MCF 10A (cell line): Measurements from ENCODE around the gene NPC2. TPM values are rescaled to one million over a fixed set of nuclear protein-coding genes. Genes with fewer than 3 reads are reported as not detected.

Experiments
- BruUV-seq: library from RNA; stranded (reverse); fragments of 400-500 nt; replicated peaks from 2 replicates; lab custom pipeline; 2021; lab: Mats Ljungman, UMichigan
- CTCF ChIA-PET: fragments of 300-600 bp; sonication (Branson Sonifier 250); formaldehyde crosslinking; extraction: SDS; loops from one replicate; lab custom pipeline; 2021; ENCODE audit warnings: antibody characterized with exemption, inconsistent platforms; lab: Yijun Ruan, JAX
- POLR2A ChIA-PET: fragments of 300-600, 350-650 bp; sonication (Branson Sonifier 250); formaldehyde crosslinking; extraction: SDS; loops from one replicate; lab custom pipeline; 2020; ENCODE audit warnings: antibody characterized with exemption, inconsistent platforms; lab: Yijun Ruan, JAX
- DNase-seq: peaks from one replicate; pipeline ENCODE4 v3.0.0-alpha.2; 2018; ENCODE audit not compliant: unreplicated experiment
- H3K27ac Mint-ChIP-seq: one replicate; pipeline ENCODE4 v1.8.0; 2022; ENCODE audit warnings: mild to moderate bottlenecking, low read depth, mixed read lengths; ENCODE audit not compliant: unreplicated experiment
- H3K27me3 Mint-ChIP-seq: one replicate; pipeline ENCODE4 v1.8.0; 2022; ENCODE audit warnings: mixed read lengths; ENCODE audit not compliant: insufficient read depth, unreplicated experiment
- H3K36me3 Mint-ChIP-seq: one replicate; pipeline ENCODE4 v1.8.0; 2022; ENCODE audit warnings: mild to moderate bottlenecking, moderate library complexity, mixed read lengths; ENCODE audit not compliant: insufficient read depth, unreplicated experiment
- H3K4me1 Mint-ChIP-seq: one replicate; pipeline ENCODE4 v1.8.0; 2022; ENCODE audit warnings: mixed read lengths; ENCODE audit not compliant: insufficient read depth, unreplicated experiment
- H3K4me3 Mint-ChIP-seq: one replicate; pipeline ENCODE4 v1.8.0; 2022; ENCODE audit warnings: mild to moderate bottlenecking, moderate library complexity, mixed read lengths; ENCODE audit not compliant: unreplicated experiment
- H3K9me3 Mint-ChIP-seq: one replicate; pipeline ENCODE4 v1.8.0; 2022; ENCODE audit warnings: mixed read lengths; ENCODE audit not compliant: unreplicated experiment
- CTCF ChIP-seq: fragments of 200-600 bp; IDR thresholded peaks from one replicate; pipeline ENCODE4 v1.8.0; 2022; ENCODE audit warnings: antibody characterized with exemption, mild to moderate bottlenecking; ENCODE audit not compliant: unreplicated experiment
- intact Hi-C: fragments of 100-400 bp; cut with micrococcal nuclease; formaldehyde crosslinking; loops from 2 replicates; pipeline ENCODE4 v1.14.1; 2022
- total RNA-seq: library from RNA; stranded (reverse); gene quantifications from 2 replicates; pipeline ENCODE4 v1.2.3, GENCODE V29; 2022

NPC2 gene
- total RNA-seq, 1 experiment from 2014 or later: 128 TPM

GRCh38 chr14:74465335-74465734 lies 27.8 kb downstream of the NPC2 start:
- H3K4me1 Mint-ChIP-seq: no peaks in the 10 kb centered on the region
- POLR2A ChIA-PET: interaction anchor here (0.6 to 1.3 kb wide), 2 partner anchors 10 to 473 kb away, joined by 3 to 4 read pairs; no protein-coding TSS in a partner anchor
- CTCF ChIA-PET: interaction anchor here (1.9 kb wide), 1 partner anchor 9 kb away, joined by 8 read pairs; no protein-coding TSS in a partner anchor

DNA sequence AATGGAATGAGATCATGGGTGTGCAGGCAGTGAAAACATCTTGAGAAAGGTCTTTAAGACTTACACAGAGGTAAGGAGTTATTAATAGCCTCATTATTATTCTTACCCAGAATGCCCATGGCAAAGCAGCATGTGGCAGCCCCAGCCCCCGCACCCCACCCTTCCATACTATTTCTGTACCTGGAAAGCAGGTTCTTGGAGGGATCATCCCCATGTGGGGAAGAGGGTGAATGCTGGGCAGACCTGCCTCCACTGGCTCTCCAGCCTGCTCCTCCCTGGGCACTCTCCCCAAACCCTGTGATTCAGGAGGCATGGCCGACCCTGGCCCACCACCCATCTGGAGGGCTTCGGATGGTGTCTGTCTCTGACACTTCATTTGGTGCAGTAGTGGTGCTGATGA lies 28.3 kb downstream of the NPC2 start:
- no peak for TF ChIP-seq CTCF
- no peaks in the 10 kb centered on the region for H3K36me3 Mint-ChIP-seq
- ChIA-PET CTCF (interaction anchor here (1.2 kb wide), 1 partner anchor 11 kb away, joined by 3 read pairs; no protein-coding TSS in a partner anchor), POLR2A (interaction anchor here (0.6 to 1.3 kb wide), 2 partner anchors 9 to 473 kb away, joined by 3 to 4 read pairs; no protein-coding TSS in a partner anchor)
- intact Hi-C loops: no loop called here
- no TSS peak for BruUV-seq
- H3K27me3 Mint-ChIP-seq: peaks cover 14% of the 10 kb centered on the region
- H3K27ac Mint-ChIP-seq: no peak overlapping the region
- no peaks in the 10 kb centered on the region for H3K4me1 Mint-ChIP-seq
- no peaks in the 10 kb centered on the region for H3K9me3 Mint-ChIP-seq
- DNase-seq: no peak
- no peak overlapping the region for H3K4me3 Mint-ChIP-seq

More at GRCh38 chr14:74465335-74465734, 27.8 kb downstream of the NPC2 start:
- Mint-ChIP-seq H3K9me3 (no peaks in the 10 kb centered on the region), H3K27me3 (peaks cover 14% of the 10 kb centered on the region), H3K36me3 (no peaks in the 10 kb centered on the region), H3K4me3 (no peak overlapping the region), H3K27ac (no peak overlapping the region)
- BruUV-seq: no TSS peak
- DNase-seq: no peak
- TF ChIP-seq CTCF: no peak
- intact Hi-C loops: no loop called here

DNA sequence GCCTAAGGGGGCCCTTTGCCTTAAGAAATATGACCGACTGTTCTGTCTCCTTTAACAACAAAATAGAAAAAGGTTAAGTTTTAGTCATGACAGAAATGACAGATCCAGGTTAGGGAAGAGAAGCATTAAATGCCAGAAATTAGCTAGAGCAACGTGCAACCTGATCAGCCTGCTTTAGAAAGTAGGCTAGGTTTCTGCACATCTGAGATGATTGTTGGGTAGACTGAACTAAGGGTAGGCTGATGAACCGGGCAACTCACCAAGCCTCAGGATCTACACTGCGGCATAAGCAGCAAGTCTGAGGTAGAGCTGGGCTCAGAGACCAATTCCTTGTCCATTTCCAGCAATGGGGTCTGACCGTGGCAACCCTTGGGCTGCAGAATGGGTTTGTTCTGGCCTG lies 29.4 kb downstream of the NPC2 start:
- H3K9me3 Mint-ChIP-seq: no peaks in the 10 kb centered on the region
- H3K4me3 Mint-ChIP-seq: no peak overlapping the region
- BruUV-seq: no TSS peak
- POLR2A ChIA-PET: interaction anchor here (1.2 kb wide), 1 partner anchor 17 kb away, joined by 4 read pairs; no protein-coding TSS in a partner anchor
- no peak overlapping the region for H3K27ac Mint-ChIP-seq
- peaks cover 14% of the 10 kb centered on the region for H3K27me3 Mint-ChIP-seq
- no peak for TF ChIP-seq CTCF
- no peak for DNase-seq
- no peaks in the 10 kb centered on the region for H3K36me3 Mint-ChIP-seq
- CTCF ChIA-PET: interaction anchor here (0.6 to 1.2 kb wide), 2 partner anchors 12 to 359 kb away, joined by 3 read pairs; no protein-coding TSS in a partner anchor
- intact Hi-C loops: no loop called here
- no peaks in the 10 kb centered on the region for H3K4me1 Mint-ChIP-seq

- no peak overlapping the region for H3K27ac Mint-ChIP-seq
- no TSS peak for BruUV-seq
- intact Hi-C loops: no loop called here
These were observed 30.1 kb downstream of the NPC2 start for GRCh38 chr14:74462993-74463392.

More at GRCh38 chr14:74462993-74463392, 30.1 kb downstream of the NPC2 start:
- DNase-seq: no peak
- H3K4me3 Mint-ChIP-seq: no peak overlapping the region
- peaks cover 14% of the 10 kb centered on the region for H3K27me3 Mint-ChIP-seq
- no peaks in the 10 kb centered on the region for H3K9me3 Mint-ChIP-seq
- H3K36me3 Mint-ChIP-seq: no peaks in the 10 kb centered on the region
- POLR2A ChIA-PET: interaction anchor here (0.7 to 1.2 kb wide), 2 partner anchors 17 to 27 kb away, joined by 3 to 4 read pairs; no protein-coding TSS in a partner anchor
- CTCF ChIA-PET: no interaction called here
- H3K4me1 Mint-ChIP-seq: no peaks in the 10 kb centered on the region
- no peak for TF ChIP-seq CTCF
